Immature natural killer cell (primary cell): Measurements from ENCODE around the gene GRB14. TPM values are rescaled to one million over a fixed set of nuclear protein-coding genes. Genes with fewer than 3 reads are reported as not detected.

ENCODE experiments used
- polyA plus RNA-seq, 3 donors: library from polyadenylated mRNA; unstranded; fragments of 300-500 nt; fragmentation: Illumina TruSeq; gene quantifications; one replicate each; pipeline ENCODE4 v1.2.3, GENCODE V29; 2021

Gene GRB14
- polyA plus RNA-seq, 3 donors from 2014 or later: 0.91 to 1.2 TPM; not detected in 1

Other genes starting within 250 kb of the GRB14 start
- gene COBLL1, start 220.3 kb upstream of the GRB14 start, polyA plus RNA-seq: 1 to 10 TPM in 1 of 3 donors, under 1 TPM in 1, not detected in 1; 0.04 to 1.4 TPM